Adrenal gland (tissue), 5 donors: Measurements from ENCODE around the gene RALB.

Source experiments
- CTCF ChIP-seq, 6 experiments: fragments of 450-650 bp in 4 of 6; fragments of 200-600 bp in 2 of 6; sonication (generic) in 1 of 6; IDR thresholded peaks; 1 replicate in 5 of 6; 2 replicates in 1 of 6; pipeline versions ENCODE4 v1.5.1 to v1.8.0; 2016 to 2021; ENCODE audit warnings: antibody characterized with exemption in 6 of 6, mild to moderate bottlenecking in 2 of 6, moderate library complexity in 1 of 6
- POLR2A ChIP-seq, 2 donors: fragments of 450-650 bp; IDR thresholded peaks; one replicate each; pipeline ENCODE4 v1.6.1; 2017; ENCODE audit warnings: antibody characterized with exemption in 2 of 2, mild to moderate bottlenecking in 2 of 2, moderate library complexity in 1 of 2
- donor health status: DM: no; HTN: no; CAD: no.

GRCh38 chr2:120338015-120338414 is 85.4 kb downstream of the RALB start:
- TF ChIP-seq CTCF (IDR thresholded peaks at IDR 0.05) (no peak), POLR2A (IDR thresholded peaks at IDR 0.05) (no peak)
